CD4-positive, alpha-beta T cell treated with Interleukin-15 for 4 hours (primary cell): ENCODE measurements around the gene DIO3.

Source experiments
- DNase-seq: peaks from one replicate; pipeline ENCODE4 v3.0.0-alpha.2; 2020; ENCODE audit warnings: low spot score

Gene DIO3

GRCh38 chr14:101600336-101600890 is 39.1 kb downstream of the DIO3 start:
- DNase-seq, result no peak

- DNase-seq, result no peak
Measured at GRCh38 chr14:101600891-101601605, 39.8 kb downstream of the DIO3 start.

- DNase-seq, result no peak
Measured at GRCh38 chr14:101601606-101602465, 40.5 kb downstream of the DIO3 start.

GRCh38 chr14:101602466-101602840 is 41.2 kb downstream of the DIO3 start:
- no peak for DNase-seq

- no peak for DNase-seq
Measured at GRCh38 chr14:101603096-101603495, 41.8 kb downstream of the DIO3 start.

GRCh38 chr14:101604228-101604934 is 43.1 kb downstream of the DIO3 start:
- no peak for DNase-seq

- DNase-seq, result no peak
Measured at GRCh38 chr14:101604935-101605780, 43.9 kb downstream of the DIO3 start.

- no peak for DNase-seq
Measured at GRCh38 chr14:101605836-101606235, 44.5 kb downstream of the DIO3 start.
